SK-N-SH treated with all-trans-retinoic acid at 6 μM for 48 hours (cell line): ENCODE measurements around the gene KDM6B.

Experiments used
- ATAC-seq: fragments of 200-7000 bp; cut with Tn5 transposase; 3 replicates; pipeline ENCODE4 v1.9.1; 2020; ENCODE audit warnings: mild to moderate bottlenecking, moderate library complexity
- ARNTL ChIP-seq: fragments of 450-650 bp; formaldehyde crosslinking; IDR thresholded peaks from 2 replicates; pipeline ENCODE4 v1.5.0; 2020; ENCODE audit warnings: low read depth, mild to moderate bottlenecking, moderate library complexity, borderline replicate concordance
- BACH2 ChIP-seq: fragments of 250-450 bp; sonication (Bioruptor Pico); IDR thresholded peaks from 2 replicates; pipeline ENCODE4 v1.9.0; 2021; ENCODE audit warnings: mild to moderate bottlenecking, borderline replicate concordance
- CSDC2 ChIP-seq: fragments of 250-450 bp; sonication (Bioruptor Pico); IDR thresholded peaks from 2 replicates; pipeline ENCODE4 v1.5.0; 2020; ENCODE audit warnings: mild to moderate bottlenecking, moderate library complexity
- ESRRG ChIP-seq: fragments of 250-450 bp; sonication (Bioruptor Pico); IDR thresholded peaks from 2 replicates; pipeline ENCODE4 v1.6.1; 2021; ENCODE audit warnings: mild to moderate bottlenecking
- GLIS3 ChIP-seq: fragments of 250-450 bp; sonication (Bioruptor Pico); IDR thresholded peaks from 2 replicates; pipeline ENCODE4 v1.5.0; 2020; ENCODE audit warnings: mild to moderate bottlenecking, moderate library complexity
- ISL1 ChIP-seq: fragments of 250-450 bp; sonication (Bioruptor Pico); IDR thresholded peaks from 2 replicates; pipeline ENCODE4 v2.1.2; 2022; ENCODE audit warnings: mild to moderate bottlenecking, moderate library complexity
- OSR1 ChIP-seq: fragments of 250-450 bp; sonication (Bioruptor Pico); IDR thresholded peaks from 2 replicates; pipeline ENCODE4 v1.8.0; 2022; ENCODE audit warnings: moderate library complexity, mild to moderate bottlenecking, inconsistent platforms
- PPARA ChIP-seq: fragments of 250-450 bp; sonication (Bioruptor Pico); IDR thresholded peaks from 2 replicates; pipeline ENCODE4 v1.5.0; 2020; ENCODE audit warnings: mild to moderate bottlenecking, borderline replicate concordance
- RARB ChIP-seq: fragments of 250-450 bp; sonication (Bioruptor Pico); IDR thresholded peaks from 2 replicates; pipeline ENCODE4 v1.8.0; 2021; ENCODE audit warnings: mild to moderate bottlenecking, moderate library complexity
- SNAI2 ChIP-seq: fragments of 250-450 bp; sonication (Bioruptor Pico); IDR thresholded peaks from 2 replicates; pipeline ENCODE4 v1.5.0; 2020; ENCODE audit warnings: mild to moderate bottlenecking, moderate library complexity
- TCF4 ChIP-seq: fragments of 250-450 bp; sonication (Bioruptor Pico); IDR thresholded peaks from 2 replicates; pipeline ENCODE4 v1.8.0; 2021; ENCODE audit warnings: mild to moderate bottlenecking, moderate library complexity, borderline replicate concordance
- ZFP3 ChIP-seq: fragments of 250-450 bp; sonication (Bioruptor Pico); IDR thresholded peaks from 2 replicates; pipeline ENCODE4 v1.5.0; 2020; ENCODE audit warnings: mild to moderate bottlenecking, moderate library complexity
- ZFP30 ChIP-seq: fragments of 450-650 bp; formaldehyde crosslinking; IDR thresholded peaks from 2 replicates; pipeline ENCODE4 v1.5.0; 2022; ENCODE audit warnings: mild to moderate bottlenecking, moderate library complexity
- ZNF565 ChIP-seq: fragments of 450-650 bp; formaldehyde crosslinking; conservative IDR thresholded peaks from 2 replicates; pipeline ENCODE4 v1.5.0; 2020; ENCODE audit warnings: low read depth, mild to moderate bottlenecking, moderate library complexity
- ZNF70 ChIP-seq: fragments of 450-650 bp; formaldehyde crosslinking; IDR thresholded peaks from 2 replicates; pipeline ENCODE4 v1.5.0; 2020; ENCODE audit warnings: mild to moderate bottlenecking, moderate library complexity
- TF ChIP-seq, protein P1 (sequence below): fragments of 250-450 bp; sonication (Bioruptor Pico); IDR thresholded peaks from 2 replicates; pipeline ENCODE4 v1.8.0; 2021; ENCODE audit warnings: low read depth, mild to moderate bottlenecking, moderate library complexity, borderline replicate concordance
- TF ChIP-seq, protein P2 (sequence below): fragments of 250-450 bp; sonication (Bioruptor Pico); IDR thresholded peaks from 2 replicates; pipeline ENCODE4 v1.5.0; 2020; ENCODE audit warnings: mild to moderate bottlenecking, moderate library complexity
- TF ChIP-seq, protein P3 (sequence below): fragments of 250-450 bp; sonication (Bioruptor Pico); IDR thresholded peaks from 2 replicates; pipeline ENCODE4 v1.5.1; 2020; ENCODE audit warnings: low read depth, mild to moderate bottlenecking, moderate library complexity
- TF ChIP-seq, protein P4 (sequence below): fragments of 250-450 bp; sonication (Bioruptor Pico); IDR thresholded peaks from 2 replicates; pipeline ENCODE4 v1.5.1; 2021; ENCODE audit warnings: mild to moderate bottlenecking, moderate library complexity

The KDM6B gene

DNA sequence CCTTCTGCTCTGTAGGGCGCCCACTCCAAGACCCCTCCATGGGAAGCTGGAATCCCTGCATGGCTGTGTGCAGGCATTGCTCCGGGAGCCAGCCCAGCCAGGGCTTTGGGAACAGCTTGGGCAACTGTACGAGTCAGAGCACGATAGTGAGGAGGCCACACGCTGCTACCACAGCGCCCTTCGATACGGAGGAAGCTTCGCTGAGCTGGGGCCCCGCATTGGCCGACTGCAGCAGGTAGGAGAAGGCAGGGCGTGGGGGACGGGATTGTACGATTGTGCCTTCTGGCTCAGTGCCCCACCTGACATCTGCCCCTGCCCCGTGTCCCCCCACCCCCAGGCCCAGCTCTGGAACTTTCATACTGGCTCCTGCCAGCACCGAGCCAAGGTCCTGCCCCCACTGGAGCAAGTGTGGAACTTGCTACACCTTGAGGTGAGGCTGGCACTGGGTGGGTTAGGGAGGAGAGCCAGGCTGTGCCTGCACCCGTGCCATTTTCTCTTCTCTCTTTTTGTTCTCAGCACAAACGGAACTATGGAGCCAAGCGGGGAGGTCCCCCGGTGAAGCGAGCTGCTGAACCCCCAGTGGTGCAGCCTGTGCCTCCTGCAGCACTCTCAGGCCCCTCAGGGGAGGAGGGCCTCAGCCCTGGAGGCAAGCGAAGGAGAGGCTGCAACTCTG is 12.2 kb downstream of the KDM6B start:
- ATAC-seq: no peak
- TF ChIP-seq ZNF565 (no peak), CSDC2 (CRISPR knock-in tag) (no peak), ARNTL (CRISPR knock-in tag) (no peak), PPARA (CRISPR knock-in tag) (no peak), TCF4 (CRISPR knock-in tag) (no peak), ISL1 (CRISPR knock-in tag) (no peak), SNAI2 (CRISPR knock-in tag) (no peak), ESRRG (CRISPR knock-in tag) (no peak), ZFP3 (CRISPR knock-in tag) (no peak), ZFP30 (no peak), BACH2 (no peak), ZNF70 (no peak)
- TF ChIP-seq, protein P1, sequence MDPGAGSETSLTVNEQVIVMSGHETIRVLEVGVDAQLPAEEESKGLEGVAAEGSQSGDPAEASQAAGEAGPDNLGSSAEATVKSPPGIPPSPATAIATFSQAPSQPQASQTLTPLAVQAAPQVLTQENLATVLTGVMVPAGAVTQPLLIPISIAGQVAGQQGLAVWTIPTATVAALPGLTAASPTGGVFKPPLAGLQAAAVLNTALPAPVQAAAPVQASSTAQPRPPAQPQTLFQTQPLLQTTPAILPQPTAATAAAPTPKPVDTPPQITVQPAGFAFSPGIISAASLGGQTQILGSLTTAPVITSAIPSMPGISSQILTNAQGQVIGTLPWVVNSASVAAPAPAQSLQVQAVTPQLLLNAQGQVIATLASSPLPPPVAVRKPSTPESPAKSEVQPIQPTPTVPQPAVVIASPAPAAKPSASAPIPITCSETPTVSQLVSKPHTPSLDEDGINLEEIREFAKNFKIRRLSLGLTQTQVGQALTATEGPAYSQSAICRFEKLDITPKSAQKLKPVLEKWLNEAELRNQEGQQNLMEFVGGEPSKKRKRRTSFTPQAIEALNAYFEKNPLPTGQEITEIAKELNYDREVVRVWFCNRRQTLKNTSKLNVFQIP (CRISPR knock-in tag): no peak
- TF ChIP-seq, protein P2, sequence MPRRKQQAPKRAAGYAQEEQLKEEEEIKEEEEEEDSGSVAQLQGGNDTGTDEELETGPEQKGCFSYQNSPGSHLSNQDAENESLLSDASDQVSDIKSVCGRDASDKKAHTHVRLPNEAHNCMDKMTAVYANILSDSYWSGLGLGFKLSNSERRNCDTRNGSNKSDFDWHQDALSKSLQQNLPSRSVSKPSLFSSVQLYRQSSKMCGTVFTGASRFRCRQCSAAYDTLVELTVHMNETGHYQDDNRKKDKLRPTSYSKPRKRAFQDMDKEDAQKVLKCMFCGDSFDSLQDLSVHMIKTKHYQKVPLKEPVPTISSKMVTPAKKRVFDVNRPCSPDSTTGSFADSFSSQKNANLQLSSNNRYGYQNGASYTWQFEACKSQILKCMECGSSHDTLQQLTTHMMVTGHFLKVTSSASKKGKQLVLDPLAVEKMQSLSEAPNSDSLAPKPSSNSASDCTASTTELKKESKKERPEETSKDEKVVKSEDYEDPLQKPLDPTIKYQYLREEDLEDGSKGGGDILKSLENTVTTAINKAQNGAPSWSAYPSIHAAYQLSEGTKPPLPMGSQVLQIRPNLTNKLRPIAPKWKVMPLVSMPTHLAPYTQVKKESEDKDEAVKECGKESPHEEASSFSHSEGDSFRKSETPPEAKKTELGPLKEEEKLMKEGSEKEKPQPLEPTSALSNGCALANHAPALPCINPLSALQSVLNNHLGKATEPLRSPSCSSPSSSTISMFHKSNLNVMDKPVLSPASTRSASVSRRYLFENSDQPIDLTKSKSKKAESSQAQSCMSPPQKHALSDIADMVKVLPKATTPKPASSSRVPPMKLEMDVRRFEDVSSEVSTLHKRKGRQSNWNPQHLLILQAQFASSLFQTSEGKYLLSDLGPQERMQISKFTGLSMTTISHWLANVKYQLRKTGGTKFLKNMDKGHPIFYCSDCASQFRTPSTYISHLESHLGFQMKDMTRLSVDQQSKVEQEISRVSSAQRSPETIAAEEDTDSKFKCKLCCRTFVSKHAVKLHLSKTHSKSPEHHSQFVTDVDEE (CRISPR knock-in tag): no peak
- TF ChIP-seq, protein P3, sequence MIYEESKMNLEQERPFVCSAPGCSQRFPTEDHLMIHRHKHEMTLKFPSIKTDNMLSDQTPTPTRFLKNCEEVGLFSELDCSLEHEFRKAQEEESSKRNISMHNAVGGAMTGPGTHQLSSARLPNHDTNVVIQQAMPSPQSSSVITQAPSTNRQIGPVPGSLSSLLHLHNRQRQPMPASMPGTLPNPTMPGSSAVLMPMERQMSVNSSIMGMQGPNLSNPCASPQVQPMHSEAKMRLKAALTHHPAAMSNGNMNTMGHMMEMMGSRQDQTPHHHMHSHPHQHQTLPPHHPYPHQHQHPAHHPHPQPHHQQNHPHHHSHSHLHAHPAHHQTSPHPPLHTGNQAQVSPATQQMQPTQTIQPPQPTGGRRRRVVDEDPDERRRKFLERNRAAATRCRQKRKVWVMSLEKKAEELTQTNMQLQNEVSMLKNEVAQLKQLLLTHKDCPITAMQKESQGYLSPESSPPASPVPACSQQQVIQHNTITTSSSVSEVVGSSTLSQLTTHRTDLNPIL (CRISPR knock-in tag): no peak

DNA sequence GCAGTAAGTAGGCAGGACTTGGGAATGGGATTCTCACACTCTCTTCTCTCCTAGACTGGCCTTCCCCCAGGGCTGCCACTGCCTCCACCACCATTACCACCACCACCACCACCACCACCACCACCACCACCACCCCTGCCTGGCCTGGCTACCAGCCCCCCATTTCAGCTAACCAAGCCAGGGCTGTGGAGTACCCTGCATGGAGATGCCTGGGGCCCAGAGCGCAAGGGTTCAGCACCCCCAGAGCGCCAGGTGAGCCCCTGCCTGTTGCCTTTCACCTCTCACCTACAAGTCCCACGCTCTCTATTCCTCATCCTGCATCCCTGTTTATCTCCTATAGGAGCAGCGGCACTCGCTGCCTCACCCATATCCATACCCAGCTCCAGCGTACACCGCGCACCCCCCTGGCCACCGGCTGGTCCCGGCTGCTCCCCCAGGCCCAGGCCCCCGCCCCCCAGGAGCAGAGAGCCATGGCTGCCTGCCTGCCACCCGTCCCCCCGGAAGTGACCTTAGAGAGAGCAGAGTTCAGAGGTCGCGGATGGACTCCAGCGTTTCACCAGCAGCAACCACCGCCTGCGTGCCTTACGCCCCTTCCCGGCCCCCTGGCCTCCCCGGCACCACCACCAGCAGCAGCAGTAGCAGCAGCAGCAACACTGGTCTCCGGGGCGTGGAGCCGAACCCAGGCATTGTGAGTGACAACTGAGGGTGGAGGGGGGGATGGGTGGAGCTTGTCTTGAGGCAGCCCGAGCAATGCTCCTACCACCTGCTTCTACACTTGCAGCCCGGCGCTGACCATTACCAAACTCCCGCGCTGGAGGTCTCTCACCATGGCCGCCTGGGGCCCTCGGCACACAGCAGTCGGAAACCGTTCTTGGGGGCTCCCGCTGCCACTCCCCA is 13.0 kb downstream of the KDM6B start:
- ATAC-seq: no peak
- TF ChIP-seq GLIS3 (CRISPR knock-in tag): no peak
- TF ChIP-seq, protein P1 (CRISPR knock-in tag): no peak
- no peak for TF ChIP-seq ESRRG (CRISPR knock-in tag)
- TF ChIP-seq CSDC2 (CRISPR knock-in tag): no peak
- TF ChIP-seq ZFP30: no peak

DNA sequence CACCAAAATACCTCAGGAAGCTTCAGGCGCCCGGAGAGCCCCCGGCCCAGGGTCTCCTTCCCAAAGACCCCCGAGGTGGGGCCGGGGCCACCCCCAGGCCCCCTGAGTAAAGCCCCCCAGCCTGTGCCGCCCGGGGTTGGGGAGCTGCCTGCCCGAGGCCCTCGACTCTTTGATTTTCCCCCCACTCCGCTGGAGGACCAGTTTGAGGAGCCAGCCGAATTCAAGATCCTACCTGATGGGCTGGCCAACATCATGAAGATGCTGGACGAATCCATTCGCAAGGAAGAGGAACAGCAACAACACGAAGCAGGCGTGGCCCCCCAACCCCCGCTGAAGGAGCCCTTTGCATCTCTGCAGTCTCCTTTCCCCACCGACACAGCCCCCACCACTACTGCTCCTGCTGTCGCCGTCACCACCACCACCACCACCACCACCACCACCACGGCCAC is 14.1 kb downstream of the KDM6B start:
- no peak for TF ChIP-seq ESRRG (CRISPR knock-in tag)
- TF ChIP-seq, protein P4, sequence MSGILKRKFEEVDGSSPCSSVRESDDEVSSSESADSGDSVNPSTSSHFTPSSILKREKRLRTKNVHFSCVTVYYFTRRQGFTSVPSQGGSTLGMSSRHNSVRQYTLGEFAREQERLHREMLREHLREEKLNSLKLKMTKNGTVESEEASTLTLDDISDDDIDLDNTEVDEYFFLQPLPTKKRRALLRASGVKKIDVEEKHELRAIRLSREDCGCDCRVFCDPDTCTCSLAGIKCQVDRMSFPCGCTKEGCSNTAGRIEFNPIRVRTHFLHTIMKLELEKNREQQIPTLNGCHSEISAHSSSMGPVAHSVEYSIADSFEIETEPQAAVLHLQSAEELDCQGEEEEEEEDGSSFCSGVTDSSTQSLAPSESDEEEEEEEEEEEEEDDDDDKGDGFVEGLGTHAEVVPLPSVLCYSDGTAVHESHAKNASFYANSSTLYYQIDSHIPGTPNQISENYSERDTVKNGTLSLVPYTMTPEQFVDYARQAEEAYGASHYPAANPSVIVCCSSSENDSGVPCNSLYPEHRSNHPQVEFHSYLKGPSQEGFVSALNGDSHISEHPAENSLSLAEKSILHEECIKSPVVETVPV: no peak
- TF ChIP-seq OSR1 (CRISPR knock-in tag): no peak
- TF ChIP-seq RARB (CRISPR knock-in tag): no peak
- TF ChIP-seq ARNTL (CRISPR knock-in tag): no peak
- ATAC-seq: no peak
